Measurements from ENCODE around the gene VPREB3.

DNA sequence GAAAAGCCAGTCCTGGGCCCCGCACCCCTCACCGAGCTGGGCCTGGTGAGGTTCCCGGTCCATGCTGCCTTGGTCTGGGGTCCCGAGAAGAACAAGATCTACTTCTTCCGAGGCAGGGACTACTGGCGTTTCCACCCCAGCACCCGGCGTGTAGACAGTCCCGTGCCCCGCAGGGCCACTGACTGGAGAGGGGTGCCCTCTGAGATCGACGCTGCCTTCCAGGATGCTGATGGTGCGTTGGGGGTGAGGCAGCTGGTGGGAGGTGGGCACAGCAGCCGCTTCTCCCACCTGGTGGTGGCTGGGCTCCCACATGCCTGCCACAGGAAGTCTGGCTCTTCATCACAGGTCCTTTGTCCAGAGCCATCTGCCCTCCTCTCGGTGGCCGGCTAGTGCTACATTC, 28.0 kb upstream of the VPREB3 start:
- TF ChIP-seq POLR2A (IDR thresholded peaks at IDR 0.05), result no peak
- TF ChIP-seq, protein P1, sequence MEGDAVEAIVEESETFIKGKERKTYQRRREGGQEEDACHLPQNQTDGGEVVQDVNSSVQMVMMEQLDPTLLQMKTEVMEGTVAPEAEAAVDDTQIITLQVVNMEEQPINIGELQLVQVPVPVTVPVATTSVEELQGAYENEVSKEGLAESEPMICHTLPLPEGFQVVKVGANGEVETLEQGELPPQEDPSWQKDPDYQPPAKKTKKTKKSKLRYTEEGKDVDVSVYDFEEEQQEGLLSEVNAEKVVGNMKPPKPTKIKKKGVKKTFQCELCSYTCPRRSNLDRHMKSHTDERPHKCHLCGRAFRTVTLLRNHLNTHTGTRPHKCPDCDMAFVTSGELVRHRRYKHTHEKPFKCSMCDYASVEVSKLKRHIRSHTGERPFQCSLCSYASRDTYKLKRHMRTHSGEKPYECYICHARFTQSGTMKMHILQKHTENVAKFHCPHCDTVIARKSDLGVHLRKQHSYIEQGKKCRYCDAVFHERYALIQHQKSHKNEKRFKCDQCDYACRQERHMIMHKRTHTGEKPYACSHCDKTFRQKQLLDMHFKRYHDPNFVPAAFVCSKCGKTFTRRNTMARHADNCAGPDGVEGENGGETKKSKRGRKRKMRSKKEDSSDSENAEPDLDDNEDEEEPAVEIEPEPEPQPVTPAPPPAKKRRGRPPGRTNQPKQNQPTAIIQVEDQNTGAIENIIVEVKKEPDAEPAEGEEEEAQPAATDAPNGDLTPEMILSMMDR (IDR thresholded peaks at IDR 0.05), result no peak
